B cell (primary cell): Measurements from ENCODE around the gene HOOK2. TPM values are rescaled to one million over a fixed set of nuclear protein-coding genes. Genes with fewer than 3 reads are reported as not detected.

Experiments used
- ATAC-seq: fragments of 200-7000 bp; cut with Tn5 transposase; one replicate; pipeline ENCODE4 v1.10.0; 2021; ENCODE audit warnings: low read depth, mild to moderate bottlenecking, moderate number of reproducible peaks, moderate library complexity
- CTCF ChIA-PET: fragments of 350-600 bp; sonication (Branson Sonifier 250); formaldehyde crosslinking; loops from one replicate; lab custom pipeline; 2021; ENCODE audit warnings: antibody characterized with exemption, inconsistent platforms; lab: Charles Lee
- POLR2A ChIA-PET: fragments of 350-600 bp; sonication (Branson Sonifier 250); formaldehyde crosslinking; loops from one replicate; lab custom pipeline; 2021; ENCODE audit warnings: antibody characterized with exemption; lab: Charles Lee
- DNase-seq: peaks from one replicate; pipeline ENCODE4 v3.0.0; 2013
- H2AFZ ChIP-seq: 2 replicates; pipeline ENCODE4 v1.6.1; 2012; ENCODE audit warnings: mild to moderate bottlenecking, low read depth, low read length; ENCODE audit not compliant: insufficient read depth, poor library complexity, severe bottlenecking
- H3K27ac ChIP-seq, 2 donors: 1 replicate in 1 of 2; 2 replicates in 1 of 2; pipeline ENCODE4 v1.5.1; 2012 to 2013; ENCODE audit warnings: low read length in 2 of 2, mild to moderate bottlenecking in 2 of 2, moderate library complexity in 1 of 2
- H3K27me3 ChIP-seq, 4 experiments: fragments of 200-600 bp in 1 of 4; sonication (generic) in 1 of 4; replicated peaks in 1 of 4; 1 replicate in 2 of 4; 2 replicates in 2 of 4; pipeline versions ENCODE4 v1.6.1 to v1.7.0; 2013 to 2016; ENCODE audit warnings: low read length in 3 of 4, mild to moderate bottlenecking in 2 of 4, mixed read lengths in 1 of 4, moderate library complexity in 1 of 4; ENCODE audit not compliant: insufficient read depth in 4 of 4, control insufficient read depth in 3 of 4; ENCODE audit errors: control extremely low read depth in 1 of 4
- H3K36me3 ChIP-seq, 2 experiments: replicated peaks in 1 of 2; 1 replicate in 1 of 2; 2 replicates in 1 of 2; pipeline versions ENCODE4 v1.6.1 to v1.7.1; 2013; ENCODE audit warnings: low read length in 1 of 2; ENCODE audit not compliant: insufficient read depth in 2 of 2, control insufficient read depth in 1 of 2; ENCODE audit errors: control extremely low read depth in 1 of 2, extremely low read depth in 1 of 2
- H3K4me1 ChIP-seq, 2 donors: fragments of 200-600 bp in 1 of 2; sonication (generic) in 1 of 2; 1 replicate in 1 of 2; 2 replicates in 1 of 2; pipeline versions ENCODE4 v1.5.1 to v1.6.1; 2013 to 2017; ENCODE audit warnings: low read length in 2 of 2; ENCODE audit not compliant: control insufficient read depth in 2 of 2, insufficient read depth in 2 of 2
- H3K4me2 ChIP-seq: replicated peaks from 2 replicates; pipeline ENCODE3; 2012; ENCODE audit warnings: mild to moderate bottlenecking, low read depth, low read length; ENCODE audit not compliant: poor library complexity, severe bottlenecking
- H3K4me3 ChIP-seq, 5 experiments: fragments of 200-600 bp in 1 of 5; sonication (generic) in 1 of 5; 1 replicate in 3 of 5; 2 replicates in 2 of 5; pipeline versions ENCODE4 v1.5.1 to v1.7.0; 2011 to 2016; ENCODE audit warnings: low read length in 4 of 5, mild to moderate bottlenecking in 4 of 5, low read depth in 2 of 5, control low read depth in 1 of 5, moderate library complexity in 1 of 5; ENCODE audit not compliant: insufficient read depth in 1 of 5; ENCODE audit errors: control extremely low read depth in 1 of 5, extremely low read depth in 1 of 5
- H3K79me2 ChIP-seq: fragments of 200-600 bp; sonication (generic); one replicate; pipeline ENCODE4 v1.6.0; 2016; ENCODE audit warnings: low read length; ENCODE audit not compliant: control insufficient read depth, insufficient read depth
- H3K9ac ChIP-seq: fragments of 200-600 bp; sonication (generic); 2 replicates; pipeline ENCODE4 v1.6.1; 2017; ENCODE audit warnings: mild to moderate bottlenecking, low read length, moderate library complexity
- H3K9me3 ChIP-seq, 3 donors: one replicate each; pipeline versions ENCODE4 v1.6.1 to v1.7.1; 2013; ENCODE audit warnings: low read length in 2 of 3; ENCODE audit not compliant: control insufficient read depth in 2 of 3, insufficient read depth in 1 of 3; ENCODE audit errors: control extremely low read depth in 1 of 3
- H4K20me1 ChIP-seq: 2 replicates; pipeline ENCODE4 v1.6.0; 2012; ENCODE audit warnings: mild to moderate bottlenecking, low read length; ENCODE audit not compliant: insufficient read depth, control insufficient read depth, poor library complexity, severe bottlenecking
- H3K27ac Mint-ChIP-seq: one replicate; pipeline ENCODE4 v1.8.0; 2021; ENCODE audit warnings: mixed read lengths
- H3K27me3 Mint-ChIP-seq: one replicate; pipeline ENCODE4 v1.8.0; 2021; ENCODE audit warnings: mixed read lengths
- H3K4me1 Mint-ChIP-seq: one replicate; pipeline ENCODE4 v1.8.0; 2021; ENCODE audit warnings: mixed read lengths
- H3K4me3 Mint-ChIP-seq: one replicate; pipeline ENCODE4 v1.8.0; 2021; ENCODE audit warnings: mixed read lengths
- H3K9me3 Mint-ChIP-seq: one replicate; pipeline ENCODE4 v1.8.0; 2022; ENCODE audit warnings: mixed read lengths; ENCODE audit not compliant: insufficient read depth
- CTCF ChIP-seq: fragments of 200-600 bp; IDR thresholded peaks from one replicate; pipeline ENCODE4 v1.8.0; 2022; ENCODE audit warnings: antibody characterized with exemption, mild to moderate bottlenecking
- EZH2 ChIP-seq: IDR thresholded peaks from 2 replicates; pipeline ENCODE4 v1.6.1; 2012; ENCODE audit warnings: borderline replicate concordance, low read depth, mild to moderate bottlenecking, moderate library complexity, low read length; ENCODE audit not compliant: insufficient read depth, poor library complexity, severe bottlenecking
- WGBS: methylation state at CpG from one replicate; pipeline ENCODE4 v1.1.5; 2013; ENCODE audit warnings: missing lambda C conversion rate; ENCODE audit not compliant: insufficient coverage; 5-methylcytosine and 5-hydroxymethylcytosine counted together
- intact Hi-C: fragments of 100-400 bp; cut with micrococcal nuclease; formaldehyde crosslinking; loops from one replicate; pipeline ENCODE4 v1.10.0; 2022
- polyA plus RNA-seq: library from polyadenylated mRNA; depleted of rRNA; stranded (reverse); fragments of >200 nt; gene quantifications from 2 replicates; pipeline ENCODE4 v1.2.3, GENCODE V29; 2012
- total RNA-seq, 2 donors: library from RNA; stranded (reverse); fragments of 120-200 nt in 1 of 2; gene quantifications; 1 replicate in 1 of 2; 2 replicates in 1 of 2; pipeline versions ENCODE4 v1.2.3 to v1.2.4, GENCODE V29; 2013 to 2022

HOOK2 gene
- total and polyA plus RNA-seq, 2 donors (not counting 1 experiment from before 2014, with no cell fraction given), result 30.3 to 33.4 TPM

DNA sequence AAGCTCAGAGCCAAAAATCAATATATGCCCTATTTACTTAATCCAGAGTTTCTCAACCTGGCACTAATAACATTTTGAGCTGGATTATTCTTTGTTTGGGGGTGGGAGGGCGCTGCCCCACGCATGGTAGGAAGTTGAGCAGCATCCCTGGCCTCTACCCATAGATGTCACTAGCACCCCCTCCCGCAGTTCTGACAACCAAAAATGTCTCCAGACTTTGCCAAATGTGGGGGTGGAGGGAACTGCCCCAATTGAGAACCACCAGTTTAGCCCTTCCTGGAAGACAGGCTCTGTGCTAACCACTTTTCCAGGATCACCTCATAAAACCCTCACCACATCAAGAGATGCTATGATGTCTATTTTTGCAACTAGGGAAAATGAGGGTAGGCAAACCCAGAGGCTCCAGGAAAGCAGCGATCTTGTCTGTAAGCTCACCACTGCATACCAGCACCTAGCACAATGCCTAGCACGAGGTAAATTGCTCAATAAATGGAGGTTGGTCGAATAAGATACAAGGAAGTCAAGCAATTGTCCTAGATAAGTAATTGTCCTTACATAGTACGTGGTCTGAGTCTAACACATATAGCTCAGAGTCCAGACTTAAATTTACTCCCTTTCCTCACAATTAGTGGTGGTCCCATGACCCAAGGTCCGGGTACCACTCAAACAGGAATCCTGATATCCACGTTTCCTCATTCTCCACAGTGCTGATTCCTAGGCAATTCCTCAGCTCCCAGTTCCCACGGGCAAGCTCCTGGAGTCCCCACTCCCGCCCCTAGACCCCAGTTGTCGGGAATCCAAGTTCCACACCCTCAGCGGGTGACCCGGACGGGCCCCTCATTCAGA lies 41.8 kb downstream of the HOOK2 start:
- Histone ChIP-seq H3K4me2 (peak overlapping the region; percentile 94), H3K4me3 (peak overlapping the region; percentile 88 to 97 (median 92)), H3K27me3 (no peaks in the 10 kb centered on the region), H3K4me1 (peaks cover 65 to 76% of the 10 kb centered on the region in 2 donors), H2AFZ (peak overlapping the region; percentile 82), H3K9ac (peak overlapping the region; percentile 99), H4K20me1 (peaks cover 56% of the 10 kb centered on the region), H3K79me2 (peaks cover 81% of the 10 kb centered on the region), H3K9me3 (no peaks in the 10 kb centered on the region), H3K36me3 (peaks cover 2 to 29% of the 10 kb centered on the region in 2 experiments), H3K27ac (peak overlapping the region; percentile 82 to 97)
- peaks cover 67% of the 10 kb centered on the region for H3K4me1 Mint-ChIP-seq
- DNase-seq, result peak; percentile 69
- intact Hi-C loops, result loop anchor here (1.0 to 5.0 kb wide), 4 partner anchors 10 to 1014 kb away; partner anchors contain the start of genes DHPS, JUNB and TNPO2
- peak overlapping the region; percentile 95 for H3K4me3 Mint-ChIP-seq
- 0% methylated on average over 8 of the region's 15 CpGs for WGBS
- CTCF ChIA-PET, result interaction anchor here (0.6 to 3.5 kb wide), 13 partner anchors 10 to 120 kb away, joined by 3 to 26 read pairs (median 5); partner anchors contain the start of genes FBXW9 and TNPO2
- ATAC-seq, result no peak
- no peaks in the 10 kb centered on the region for H3K9me3 Mint-ChIP-seq
- peak overlapping the region; percentile 98 for H3K27ac Mint-ChIP-seq
- H3K27me3 Mint-ChIP-seq, result no peaks in the 10 kb centered on the region
- POLR2A ChIA-PET, result interaction anchor here (0.6 to 4.4 kb wide), 7 partner anchors 11 to 67 kb away, joined by 3 to 29 read pairs (median 3); partner anchors contain the start of genes DHPS, FBXW9, JUNB and MAN2B1
- no peak for TF ChIP-seq EZH2
- peak; percentile 69 for TF ChIP-seq CTCF
